Adrenal gland (tissue), 12 donors: ENCODE results near the gene INPP5A. TPM values are rescaled to one million over a fixed set of nuclear protein-coding genes. Genes with fewer than 3 reads are reported as not detected.

Source experiments
- DNase-seq, 7 donors: peaks; one replicate each; pipeline ENCODE4 v3.0.0-alpha.2; 2019 to 2020
- H3K27ac ChIP-seq, 5 donors: fragments of 200-600 bp; sonication (generic) in 4 of 5; 1 replicate in 3 of 5; 2 replicates in 2 of 5; pipeline versions ENCODE4 v1.5.1 to v1.8.0; 2016 to 2020; ENCODE audit warnings: mild to moderate bottlenecking in 1 of 5
- H3K27me3 ChIP-seq: fragments of 200-600 bp; 2 replicates; pipeline ENCODE4 v1.8.0; 2021
- H3K36me3 ChIP-seq, 2 donors: fragments of 200-600 bp; replicated peaks in 1 of 2; 1 replicate in 1 of 2; 2 replicates in 1 of 2; pipeline versions ENCODE4 v1.5.1 to v1.8.0; 2018 to 2022
- H3K4me1 ChIP-seq, 2 donors: fragments of 200-600 bp; replicated peaks in 1 of 2; 1 replicate in 1 of 2; 2 replicates in 1 of 2; pipeline versions ENCODE4 v1.5.1 to v1.8.0; 2018 to 2021
- H3K4me3 ChIP-seq, 4 donors: fragments of 200-600 bp; sonication (generic) in 3 of 4; one replicate each; pipeline ENCODE4 v1.5.1; 2016 to 2018
- H3K9me3 ChIP-seq, 3 donors: fragments of 200-600 bp; sonication (generic) in 1 of 3; replicated peaks in 1 of 3; 1 replicate in 2 of 3; 2 replicates in 1 of 3; pipeline versions ENCODE4 v1.5.1 to v1.8.0; 2016 to 2021
- POLR2A ChIP-seq, 2 donors: fragments of 450-650 bp; IDR thresholded peaks; one replicate each; pipeline ENCODE4 v1.6.1; 2017; ENCODE audit warnings: antibody characterized with exemption in 2 of 2, mild to moderate bottlenecking in 2 of 2, moderate library complexity in 1 of 2
- WGBS, 4 donors: extraction: QIAGEN DNeasy Blood & Tissue Kit in 2 of 4; methylation state at CpG; one replicate each; pipeline versions ENCODE4 v1.1.5 to v1.1.7; 2013 to 2017; 5-methylcytosine and 5-hydroxymethylcytosine counted together
- intact Hi-C, 2 donors: fragments of 100-400 bp; cut with DNase I; formaldehyde crosslinking; loops; one replicate each; pipeline versions ENCODE4 v1.14.1 to v1.15.0; 2022 to 2023
- polyA plus RNA-seq, 3 donors: library from polyadenylated mRNA; stranded (reverse); fragments of 200-250 nt in 2 of 3; fragments of 350-450 nt in 1 of 3; fragmentation: Illumina TruSeq in 1 of 3; extraction: RNeasy Lipid Tissue Mini Kit (QIAGEN cat#74804) in 1 of 3; gene quantifications; one replicate each; pipeline ENCODE4 v1.2.3, GENCODE V29; 2013 to 2014
- total RNA-seq, 9 donors: library from RNA; depleted of rRNA in 4 of 9; stranded (reverse); fragments of >200 nt in 4 of 9; fragments of 120-200 nt in 1 of 9; fragmentation: NEBNext Ultra II Directional in 1 of 9; extraction: Animal tissue kit (Norgen Biotek cat#: 25700) in 1 of 9; gene quantifications; one replicate each; pipeline versions ENCODE4 v1.1.0 to v1.2.4, GENCODE V29; 2013 to 2023
- TF ChIP-seq, protein P1 (sequence below), 6 experiments: fragments of 450-650 bp in 4 of 6; fragments of 200-600 bp in 2 of 6; sonication (generic) in 1 of 6; IDR thresholded peaks; 1 replicate in 5 of 6; 2 replicates in 1 of 6; pipeline versions ENCODE4 v1.5.1 to v1.8.0; 2016 to 2021; ENCODE audit warnings: antibody characterized with exemption in 6 of 6, mild to moderate bottlenecking in 2 of 6, moderate library complexity in 1 of 6
- donor health status: healthy with polysubstance abuse.
- donor health status: Bipolar disorder and iron deficiency.
- donor health status: DM: yes; HTN: yes; CAD: no.
- donor health status: DM: no; HTN: no; CAD: no.
- donor health status: DM: no; HTN: no; CAD: no.
- donor health status: DM: yes; HTN: yes; CAD: no.

The INPP5A gene
- total and polyA plus RNA-seq, 12 donors = 13.5 to 62.9 (median 37.5) TPM

DNA sequence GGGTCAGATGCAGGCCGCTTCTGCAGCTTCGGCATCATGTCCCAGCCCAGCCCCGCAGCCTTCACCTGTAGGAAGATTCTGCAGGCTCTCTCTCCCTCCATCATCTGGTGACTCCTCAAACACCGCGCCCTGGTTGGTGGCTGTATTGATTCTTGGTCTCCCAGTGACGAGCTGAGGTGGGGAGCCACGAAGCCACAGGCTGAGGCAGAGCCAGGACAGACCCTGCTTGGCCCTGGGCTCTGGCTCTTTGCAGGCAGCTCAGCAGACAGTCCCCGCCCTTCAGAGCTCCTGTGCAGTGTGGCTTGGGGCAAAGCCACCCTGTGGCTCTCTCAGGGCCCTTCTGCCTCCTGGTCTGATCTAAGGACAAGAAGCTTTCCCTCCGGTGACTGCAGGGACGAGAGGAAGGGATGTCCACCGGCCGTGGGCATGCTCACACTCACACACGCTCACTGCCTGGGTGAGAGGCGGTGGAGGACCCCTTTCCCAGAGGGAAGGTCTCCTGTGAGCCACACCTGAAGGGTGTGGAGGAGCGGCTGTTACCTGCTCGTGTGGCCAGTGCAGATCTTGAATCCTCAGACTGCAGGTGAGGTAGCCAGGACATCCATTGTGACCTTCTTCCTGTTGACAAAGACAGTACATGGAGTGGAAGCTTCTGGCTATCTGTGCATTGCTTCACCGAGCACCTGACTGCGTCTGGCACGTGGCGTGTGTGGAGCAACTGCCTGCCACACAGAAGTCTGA is 79.6 kb downstream of the INPP5A start:
- Histone ChIP-seq H3K9me3 (peaks cover 0 to 7% (median 0%) of the 10 kb centered on the region in 3 donors), H3K36me3 (no peaks in the 10 kb centered on the region), H3K27ac (no peak overlapping the region), H3K4me1 (no peaks in the 10 kb centered on the region), H3K27me3 (no peaks in the 10 kb centered on the region), H3K4me3 (no peak overlapping the region)
- WGBS, 4 donors = 92 to 100% (median 93%) methylated on average over 6 to 20 of the region's 20 CpGs
- no peak for TF ChIP-seq POLR2A (IDR thresholded peaks at IDR 0.05)
- TF ChIP-seq, protein P1, sequence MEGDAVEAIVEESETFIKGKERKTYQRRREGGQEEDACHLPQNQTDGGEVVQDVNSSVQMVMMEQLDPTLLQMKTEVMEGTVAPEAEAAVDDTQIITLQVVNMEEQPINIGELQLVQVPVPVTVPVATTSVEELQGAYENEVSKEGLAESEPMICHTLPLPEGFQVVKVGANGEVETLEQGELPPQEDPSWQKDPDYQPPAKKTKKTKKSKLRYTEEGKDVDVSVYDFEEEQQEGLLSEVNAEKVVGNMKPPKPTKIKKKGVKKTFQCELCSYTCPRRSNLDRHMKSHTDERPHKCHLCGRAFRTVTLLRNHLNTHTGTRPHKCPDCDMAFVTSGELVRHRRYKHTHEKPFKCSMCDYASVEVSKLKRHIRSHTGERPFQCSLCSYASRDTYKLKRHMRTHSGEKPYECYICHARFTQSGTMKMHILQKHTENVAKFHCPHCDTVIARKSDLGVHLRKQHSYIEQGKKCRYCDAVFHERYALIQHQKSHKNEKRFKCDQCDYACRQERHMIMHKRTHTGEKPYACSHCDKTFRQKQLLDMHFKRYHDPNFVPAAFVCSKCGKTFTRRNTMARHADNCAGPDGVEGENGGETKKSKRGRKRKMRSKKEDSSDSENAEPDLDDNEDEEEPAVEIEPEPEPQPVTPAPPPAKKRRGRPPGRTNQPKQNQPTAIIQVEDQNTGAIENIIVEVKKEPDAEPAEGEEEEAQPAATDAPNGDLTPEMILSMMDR (IDR thresholded peaks at IDR 0.05) = no peak
- intact Hi-C loops = no loop called here
- DNase-seq = no peak

DNA sequence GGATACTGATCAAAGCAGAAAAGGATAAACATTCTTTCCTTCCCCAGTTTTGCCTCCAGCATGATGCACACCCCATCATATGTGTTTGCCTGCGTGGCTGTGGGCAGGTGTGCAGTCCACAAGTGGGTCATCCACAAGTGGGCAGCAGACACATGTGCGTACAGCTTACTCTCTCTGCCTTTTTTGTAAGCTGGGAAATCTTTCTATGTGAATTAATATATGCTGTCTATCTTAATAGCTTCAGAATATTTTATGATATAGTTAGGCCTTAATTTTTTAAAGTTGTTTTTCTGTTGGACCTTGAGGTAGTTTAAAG is 80.1 kb downstream of the INPP5A start:
- H3K27ac ChIP-seq = no peak overlapping the region
- intact Hi-C loops = no loop called here

DNA sequence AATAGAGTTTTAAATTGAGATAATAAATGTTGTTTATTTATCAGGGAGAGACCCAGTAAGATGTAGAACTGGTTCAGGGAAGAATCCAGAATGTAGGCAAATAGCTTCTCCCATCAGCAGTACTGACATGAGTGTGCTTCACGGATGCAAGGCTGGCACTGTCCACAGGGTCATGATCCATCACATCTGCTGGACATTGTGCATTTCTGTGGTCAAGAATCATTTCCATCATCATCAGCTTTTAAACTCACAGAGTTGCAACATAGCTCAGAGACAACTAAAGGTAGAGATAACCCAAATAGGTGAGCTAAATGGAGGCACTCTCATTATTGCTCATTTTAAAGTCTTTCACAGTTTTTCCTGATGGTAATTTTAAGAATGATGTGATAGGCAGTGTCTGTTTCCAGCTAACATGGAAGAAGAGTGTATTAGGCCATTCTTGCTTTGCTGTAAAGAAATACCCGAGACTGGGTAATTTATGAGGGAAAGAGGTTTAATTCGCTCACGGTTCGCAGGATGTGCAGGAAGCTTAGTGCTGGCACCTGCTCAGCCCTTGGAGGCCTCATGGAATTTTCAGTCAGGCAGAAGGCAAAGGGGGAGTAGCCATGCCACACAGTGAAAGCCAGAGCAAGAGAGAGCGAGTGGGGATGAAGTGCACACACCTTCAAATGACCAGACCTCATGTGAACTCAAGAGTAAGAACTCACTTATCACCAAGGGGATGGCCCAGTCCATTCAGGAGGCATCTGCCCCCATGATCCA is 80.8 kb downstream of the INPP5A start:
- H3K27ac ChIP-seq = no peak overlapping the region
- no peak for TF ChIP-seq POLR2A (IDR thresholded peaks at IDR 0.05)
- TF ChIP-seq, protein P1 (IDR thresholded peaks at IDR 0.05) = no peak
- 80 to 90% (median 82%) methylated on average over 6 of the region's 6 CpGs for WGBS, 4 donors
- DNase-seq = no peak
- H3K27me3 ChIP-seq = no peaks in the 10 kb centered on the region
- no peak overlapping the region for H3K4me3 ChIP-seq
- H3K36me3 ChIP-seq = no peaks in the 10 kb centered on the region
- no peaks in the 10 kb centered on the region for H3K4me1 ChIP-seq
- intact Hi-C loops = no loop called here
- peaks cover 0 to 7% (median 0%) of the 10 kb centered on the region in 3 donors for H3K9me3 ChIP-seq

More for the DNA sequence above, 80.1 kb downstream of the INPP5A start:
- Histone ChIP-seq H3K4me3 (no peak overlapping the region), H3K36me3 (no peaks in the 10 kb centered on the region), H3K27me3 (no peaks in the 10 kb centered on the region), H3K9me3 (peaks cover 0 to 7% (median 0%) of the 10 kb centered on the region in 3 donors), H3K4me1 (no peaks in the 10 kb centered on the region)
- TF ChIP-seq, protein P1 (IDR thresholded peaks at IDR 0.05) = no peak
- no peak for TF ChIP-seq POLR2A (IDR thresholded peaks at IDR 0.05)
- DNase-seq = no peak
- WGBS, 4 donors = 95 to 100% (median 98%) methylated on average over 2 of the region's 2 CpGs

DNA sequence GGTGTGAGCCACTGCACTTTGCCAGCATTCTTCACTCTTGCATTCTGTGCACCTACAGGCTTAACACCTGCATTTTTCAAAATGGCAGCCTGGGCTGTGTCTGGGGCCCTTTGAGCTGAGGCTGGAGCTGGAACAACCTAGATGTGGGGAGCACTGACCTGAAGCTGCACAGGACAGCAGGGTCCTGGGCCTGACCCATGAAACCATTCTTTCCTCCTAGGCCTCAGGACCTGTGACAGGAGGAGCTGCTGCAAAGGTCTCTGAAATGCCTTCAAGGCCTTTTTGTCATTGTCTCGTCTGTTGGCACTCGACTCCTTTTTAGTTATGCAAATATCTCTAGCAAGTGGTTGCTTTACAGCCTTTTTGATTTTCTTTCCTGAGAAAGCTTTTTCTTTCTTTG is 82.3 kb downstream of the INPP5A start:
- TF ChIP-seq, protein P1 (IDR thresholded peaks at IDR 0.05) = no peak
- no peak for TF ChIP-seq POLR2A (IDR thresholded peaks at IDR 0.05)
- H3K4me1 ChIP-seq = peaks cover 4% of the 10 kb centered on the region in 2 donors

More for the DNA sequence above, 82.3 kb downstream of the INPP5A start:
- H3K4me3 ChIP-seq = no peak overlapping the region
- H3K27ac ChIP-seq = no peak overlapping the region
- peaks cover 0 to 7% (median 0%) of the 10 kb centered on the region in 3 donors for H3K9me3 ChIP-seq
- H3K27me3 ChIP-seq = no peaks in the 10 kb centered on the region
- DNase-seq = no peak
- WGBS, 4 donors = 86 to 98% (median 92%) methylated on average over 2 of the region's 2 CpGs
- H3K36me3 ChIP-seq = no peaks in the 10 kb centered on the region
- intact Hi-C loops = no loop called here
